Left ventricle myocardium inferior (tissue), 1 donor: Measurements from ENCODE around the gene CDKN1C. TPM values are rescaled to one million over a fixed set of nuclear protein-coding genes. Genes with fewer than 3 reads are reported as not detected.
A peak's percentile ranks its signal among the peaks of the same experiment; 100 is the strongest.

Experiments used
- DNase-seq: peaks from one replicate; pipeline ENCODE4 v3.0.0-alpha.2; 2020
- H3K27ac ChIP-seq: fragments of 200-600 bp; replicated peaks from 2 replicates; pipeline ENCODE4 v1.8.0; 2021
- H3K27me3 ChIP-seq: fragments of 200-600 bp; 2 replicates; pipeline ENCODE4 v1.8.0; 2021; ENCODE audit warnings: low read depth
- H3K36me3 ChIP-seq: fragments of 200-600 bp; 2 replicates; pipeline ENCODE4 v1.8.0; 2021
- H3K4me1 ChIP-seq: fragments of 200-600 bp; 2 replicates; pipeline ENCODE4 v1.8.0; 2021
- H3K4me3 ChIP-seq: fragments of 200-600 bp; 2 replicates; pipeline ENCODE4 v1.8.0; 2021; ENCODE audit warnings: mild to moderate bottlenecking, moderate library complexity
- H3K9me3 ChIP-seq: fragments of 200-600 bp; replicated peaks from 2 replicates; pipeline ENCODE4 v1.8.0; 2021
- CTCF ChIP-seq: fragments of 200-600 bp; IDR thresholded peaks from 2 replicates; pipeline ENCODE4 v1.8.0; 2021; ENCODE audit warnings: antibody characterized with exemption, mild to moderate bottlenecking, borderline replicate concordance
- intact Hi-C: fragments of 100-400 bp; cut with micrococcal nuclease; formaldehyde crosslinking; loops from one replicate; pipeline ENCODE4 v1.11.0; 2022
- total RNA-seq: library from RNA; stranded (reverse); fragmentation: NEBNext Ultra II Directional; extraction: Animal tissue kit (Norgen Biotek cat#: 25700); gene quantifications from one replicate; pipeline ENCODE4 v1.2.1, GENCODE V29; 2021
- donor health status: DM: no; HTN: yes; CAD: no; lungs with severe emphysema.

CDKN1C gene
- total RNA-seq, 1 donor from 2014 or later, result 33.0 TPM

GRCh38 chr11:2916892-2917645 is 31.5 kb upstream of the CDKN1C start:
- H3K4me3 ChIP-seq, result no peak overlapping the region

GRCh38 chr11:2916114-2916891 is 30.7 kb upstream of the CDKN1C start:
- H3K27ac ChIP-seq, result no peak overlapping the region
- no peak for DNase-seq
- intact Hi-C loops, result no loop called here
- TF ChIP-seq CTCF, result no peak
- no peaks in the 10 kb centered on the region for H3K36me3 ChIP-seq
- H3K4me1 ChIP-seq, result peaks cover 29% of the 10 kb centered on the region
- no peaks in the 10 kb centered on the region for H3K9me3 ChIP-seq
- no peaks in the 10 kb centered on the region for H3K27me3 ChIP-seq
- H3K4me3 ChIP-seq, result no peak overlapping the region

More at GRCh38 chr11:2916892-2917645, 31.5 kb upstream of the CDKN1C start:
- no peaks in the 10 kb centered on the region for H3K36me3 ChIP-seq
- TF ChIP-seq CTCF, result no peak
- peaks cover 4% of the 10 kb centered on the region for H3K27me3 ChIP-seq
- H3K27ac ChIP-seq, result no peak overlapping the region
- no peaks in the 10 kb centered on the region for H3K9me3 ChIP-seq
- intact Hi-C loops, result no loop called here
- peaks cover 26% of the 10 kb centered on the region for H3K4me1 ChIP-seq
- DNase-seq, result no peak

- Histone ChIP-seq H3K27ac (no peak overlapping the region), H3K36me3 (no peaks in the 10 kb centered on the region), H3K4me3 (peak overlapping the region; percentile 47), H3K9me3 (no peaks in the 10 kb centered on the region), H3K4me1 (peaks cover 29% of the 10 kb centered on the region), H3K27me3 (no peaks in the 10 kb centered on the region)
- DNase-seq, result no peak
- no peak for TF ChIP-seq CTCF
- intact Hi-C loops, result no loop called here
Observed at GRCh38 chr11:2915473-2915872, 29.9 kb upstream of the CDKN1C start.

GRCh38 chr11:2914455-2915195 is 29.1 kb upstream of the CDKN1C start:
- H3K9me3 ChIP-seq, result no peaks in the 10 kb centered on the region
- intact Hi-C loops, result no loop called here
- peak overlapping the region; percentile 65 for H3K27ac ChIP-seq
- peaks cover 3% of the 10 kb centered on the region for H3K27me3 ChIP-seq
- TF ChIP-seq CTCF, result no peak
- peak overlapping the region; percentile 47 for H3K4me3 ChIP-seq
- DNase-seq, result peak; percentile 76
- no peaks in the 10 kb centered on the region for H3K36me3 ChIP-seq
- H3K4me1 ChIP-seq, result peaks cover 27% of the 10 kb centered on the region

GRCh38 chr11:2913776-2914175 is 28.2 kb upstream of the CDKN1C start:
- peaks cover 36% of the 10 kb centered on the region for H3K4me1 ChIP-seq

More at GRCh38 chr11:2913776-2914175, 28.2 kb upstream of the CDKN1C start:
- H3K27ac ChIP-seq, result no peak overlapping the region
- H3K36me3 ChIP-seq, result no peaks in the 10 kb centered on the region
- no peak for DNase-seq
- intact Hi-C loops, result no loop called here
- TF ChIP-seq CTCF, result no peak
- H3K27me3 ChIP-seq, result peaks cover 12% of the 10 kb centered on the region
- H3K9me3 ChIP-seq, result no peaks in the 10 kb centered on the region
- no peak overlapping the region for H3K4me3 ChIP-seq
